Left forelimb (tissue), 1 donor: ENCODE data around the gene DCC.

Source experiments
- DNase-seq: peaks from one replicate; pipeline ENCODE4 v3.0.0-alpha.2; 2018; ENCODE audit warnings: low spot score

Gene DCC

GRCh38 chr18:53224128-53224778, 884.3 kb downstream of the DCC start:
- no peak for DNase-seq

DNA sequence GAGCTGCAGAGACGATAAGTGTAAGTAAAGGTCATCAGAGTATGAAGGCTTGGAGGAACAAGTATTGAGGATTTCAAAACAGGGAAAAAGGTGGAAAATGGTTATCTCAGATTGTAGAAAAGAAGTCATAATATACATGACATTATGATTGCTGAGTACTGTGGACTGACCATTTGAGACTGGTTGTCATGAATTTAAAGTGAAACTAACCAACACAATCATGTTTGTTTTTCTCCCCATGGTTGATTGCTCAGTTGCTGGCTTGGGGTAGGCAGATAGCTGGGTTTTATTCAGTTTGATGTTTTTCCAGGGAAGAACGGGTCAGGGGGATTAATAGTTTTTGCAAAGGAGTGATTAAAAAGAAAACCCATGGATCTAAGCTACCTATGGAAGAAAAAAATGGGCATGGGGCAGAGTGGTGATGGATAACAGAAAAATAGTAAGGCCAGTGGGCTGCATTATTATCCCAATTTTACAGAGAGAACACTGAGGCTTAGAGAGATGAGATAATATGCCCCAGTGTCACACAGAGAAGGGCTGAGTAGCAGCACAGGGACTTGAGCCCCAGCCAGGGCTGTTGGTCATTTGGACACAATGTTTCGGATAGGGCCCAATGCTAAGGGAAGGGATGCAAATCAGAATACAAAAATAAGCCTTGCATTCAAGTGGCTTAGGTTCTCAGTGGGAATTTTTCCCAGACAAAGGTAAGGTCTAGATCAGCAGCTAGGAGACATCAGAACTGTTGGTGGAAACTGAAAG, 885.7 kb downstream of the DCC start:
- no peak for DNase-seq

DNA sequence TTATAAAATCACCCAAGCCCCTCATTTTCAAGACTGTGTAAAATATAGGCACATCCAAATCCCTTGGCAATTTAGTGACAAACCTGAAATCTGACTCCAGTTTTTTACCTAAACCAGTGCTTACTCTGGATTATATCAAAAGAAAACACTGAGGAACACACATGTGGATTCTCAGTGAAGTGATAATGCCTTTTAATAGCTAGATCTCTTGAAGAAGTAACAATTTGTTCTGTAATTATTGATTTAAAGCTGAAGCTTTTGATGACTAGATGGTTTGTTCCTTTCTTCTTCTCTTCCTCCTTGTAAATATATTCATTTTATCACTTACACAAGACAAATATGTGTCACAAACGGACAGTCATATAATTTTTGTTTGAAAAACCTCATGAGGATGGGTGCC, 894.6 kb downstream of the DCC start:
- DNase-seq = no peak

- no peak for DNase-seq
Observed at GRCh38 chr18:53241161-53241560, 901.2 kb downstream of the DCC start.

- DNase-seq = no peak
Observed at GRCh38 chr18:53253789-53254188, 913.8 kb downstream of the DCC start.

DNA sequence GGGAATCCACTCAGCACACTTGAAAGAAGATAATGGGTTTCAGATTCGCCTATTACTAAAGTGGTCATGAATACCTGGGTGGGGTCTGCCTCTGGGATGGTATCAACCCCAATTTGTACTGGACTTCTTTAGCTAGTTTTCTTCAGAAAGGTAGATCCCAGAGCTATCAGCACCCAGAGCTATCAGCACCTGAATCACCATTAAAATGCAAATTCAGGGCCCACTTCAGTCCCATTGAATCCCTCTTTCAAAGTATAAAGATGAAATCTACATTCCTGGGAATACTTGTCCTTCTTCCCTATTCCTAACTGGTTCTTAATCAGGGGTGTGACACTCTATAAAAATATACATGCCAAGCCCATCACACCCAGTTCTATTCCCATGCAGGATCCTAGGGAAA, 914.3 kb downstream of the DCC start:
- no peak for DNase-seq

DNA sequence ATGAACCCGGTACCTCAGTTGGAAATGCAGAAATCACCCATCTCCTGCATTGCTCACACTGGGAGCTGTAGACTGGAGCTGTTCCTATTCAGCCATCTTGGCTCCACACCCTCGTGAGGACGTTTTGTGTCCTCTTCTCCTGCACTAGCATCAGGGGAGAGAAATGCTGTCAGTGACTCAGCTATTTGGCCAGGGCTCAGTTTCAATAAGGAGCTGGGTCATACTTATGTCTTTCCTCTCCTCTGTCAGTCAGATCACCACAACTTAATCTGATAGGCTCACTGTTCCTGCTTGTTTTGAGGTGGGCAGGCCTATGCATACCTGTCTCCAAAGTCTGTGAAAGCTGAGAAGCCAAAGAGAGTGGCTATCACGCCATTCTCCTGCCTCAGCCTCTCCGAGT, 921.2 kb downstream of the DCC start:
- no peak for DNase-seq

- no peak for DNase-seq
Observed at GRCh38 chr18:53266850-53267249, 926.9 kb downstream of the DCC start.

DNA sequence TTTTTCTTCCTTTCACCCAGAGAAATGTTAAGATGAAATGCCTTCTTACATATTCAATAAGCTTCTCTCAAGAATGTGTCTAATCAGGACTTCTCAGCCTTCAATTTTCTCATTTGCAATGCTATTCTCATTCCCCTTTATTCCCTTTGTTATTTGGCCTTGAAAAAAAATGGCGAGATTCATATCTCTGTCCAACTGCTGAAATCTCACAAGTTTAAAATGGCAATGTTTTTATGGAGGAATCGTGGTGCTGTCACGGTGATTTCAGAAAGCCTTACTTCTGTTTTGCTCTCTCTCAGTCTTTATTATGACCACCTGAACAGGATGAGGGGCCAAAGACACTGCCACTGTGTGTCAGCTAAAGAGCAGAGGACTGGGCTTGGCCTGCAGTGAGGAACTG, 928.5 kb downstream of the DCC start:
- DNase-seq = no peak

- no peak for DNase-seq
Observed at GRCh38 chr18:53281406-53281805, 941.4 kb downstream of the DCC start.

DNA sequence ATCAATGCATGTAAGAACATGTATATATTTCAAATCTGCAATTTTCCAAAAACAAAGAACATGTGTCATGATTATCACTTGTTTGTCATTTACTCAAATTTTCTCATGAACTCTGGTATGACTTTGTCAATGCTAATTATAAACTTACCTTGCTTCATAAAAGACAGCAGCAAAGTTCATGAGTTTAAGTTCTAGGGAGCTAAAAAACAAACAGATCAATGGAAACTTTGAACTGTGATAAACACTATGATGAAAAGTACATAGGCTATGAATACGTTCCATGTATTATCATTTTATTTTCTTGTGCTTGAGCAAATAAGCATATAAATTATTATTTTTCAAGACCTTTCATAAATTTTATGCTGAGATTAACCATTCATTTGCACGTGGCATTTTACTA, 943.7 kb downstream of the DCC start:
- DNase-seq = no peak

- DNase-seq = no peak
Observed at GRCh38 chr18:53305461-53305860, 965.5 kb downstream of the DCC start.

DNA sequence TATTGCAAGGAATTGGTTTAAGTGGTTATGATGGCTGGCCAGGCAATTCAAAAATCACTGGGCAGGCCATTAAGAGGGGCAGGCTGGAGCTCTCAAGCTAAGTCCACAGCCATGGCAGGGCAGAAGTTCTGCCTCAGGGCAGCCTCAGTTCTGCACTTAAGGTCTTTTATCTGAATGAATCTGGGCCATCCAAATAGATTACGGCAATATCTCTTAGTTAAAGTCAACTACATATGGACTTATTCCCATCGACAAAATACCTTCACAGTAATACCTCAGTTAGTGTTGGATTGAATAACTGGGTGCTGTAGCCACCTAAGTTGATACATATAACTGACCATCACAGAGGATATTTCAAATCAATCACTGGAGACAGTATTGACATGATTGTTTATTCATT, 979.6 kb downstream of the DCC start:
- no peak for DNase-seq

- DNase-seq = no peak
Observed at GRCh38 chr18:53322163-53322562, 982.2 kb downstream of the DCC start.

DNA sequence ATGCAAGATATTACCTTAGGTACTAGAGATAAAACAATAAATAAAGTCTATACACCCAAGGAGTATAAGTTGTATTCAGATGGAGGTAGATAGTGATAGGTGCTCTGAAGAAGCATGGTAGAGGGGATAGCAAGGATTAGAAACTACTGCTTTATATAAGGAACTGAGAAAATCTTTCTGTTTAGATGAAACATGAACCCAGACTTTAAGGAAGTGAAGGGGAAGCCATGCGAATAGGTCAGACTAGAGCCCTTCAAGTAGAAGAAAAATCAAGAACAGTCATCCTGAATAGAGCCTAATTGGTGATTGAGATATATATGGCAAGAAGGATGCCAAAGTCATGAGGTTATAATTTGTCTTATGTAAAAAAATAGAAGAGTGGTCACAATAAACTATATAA, 984.4 kb downstream of the DCC start:
- DNase-seq = no peak

GRCh38 chr18:53360501-53361443, 1020.8 kb downstream of the DCC start:
- DNase-seq = no peak

GRCh38 chr18:53375621-53376020, 1035.6 kb downstream of the DCC start:
- DNase-seq = no peak

GRCh38 chr18:53380063-53380639, 1040.2 kb downstream of the DCC start:
- no peak for DNase-seq

DNA sequence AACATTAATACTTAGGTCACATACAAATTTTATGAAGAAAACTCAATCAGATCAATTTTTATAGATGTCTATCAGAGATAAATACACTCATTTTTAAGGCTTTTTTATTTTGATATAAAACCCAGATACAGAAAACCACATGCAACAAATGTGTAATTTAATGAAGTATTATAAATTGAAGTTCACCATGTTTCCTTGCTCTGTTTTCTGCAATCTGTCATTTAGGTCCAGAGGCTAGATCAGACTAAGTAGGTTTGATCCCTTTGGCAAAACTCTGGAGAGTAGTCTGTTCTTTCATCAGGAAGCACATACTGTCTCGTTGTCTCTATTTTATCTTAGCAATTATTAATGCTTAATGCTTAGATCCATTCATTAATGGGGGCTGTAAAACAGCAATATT, 1042.9 kb downstream of the DCC start:
- no peak for DNase-seq

- no peak for DNase-seq
Observed at GRCh38 chr18:53385889-53386288, 1045.9 kb downstream of the DCC start.

DNA sequence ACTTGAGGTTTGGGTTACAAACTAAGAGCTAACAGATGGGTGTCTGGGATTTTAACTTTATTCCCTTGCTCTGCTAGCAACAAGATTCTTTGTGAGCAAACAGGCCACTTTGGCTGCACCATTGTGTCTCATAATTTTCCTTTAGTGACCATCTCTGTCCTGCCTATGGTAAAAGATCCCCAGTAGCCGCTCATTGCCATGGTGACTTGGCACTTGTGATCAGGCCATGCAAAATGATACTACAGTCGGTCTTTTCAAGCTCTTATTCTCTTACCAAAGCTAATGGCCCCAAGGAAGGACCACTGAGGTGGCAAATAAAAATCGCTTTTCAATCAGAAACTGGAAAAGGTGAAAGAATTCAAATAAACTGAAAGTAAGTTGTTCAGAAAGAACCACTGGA, 1047.6 kb downstream of the DCC start:
- DNase-seq = no peak

DNA sequence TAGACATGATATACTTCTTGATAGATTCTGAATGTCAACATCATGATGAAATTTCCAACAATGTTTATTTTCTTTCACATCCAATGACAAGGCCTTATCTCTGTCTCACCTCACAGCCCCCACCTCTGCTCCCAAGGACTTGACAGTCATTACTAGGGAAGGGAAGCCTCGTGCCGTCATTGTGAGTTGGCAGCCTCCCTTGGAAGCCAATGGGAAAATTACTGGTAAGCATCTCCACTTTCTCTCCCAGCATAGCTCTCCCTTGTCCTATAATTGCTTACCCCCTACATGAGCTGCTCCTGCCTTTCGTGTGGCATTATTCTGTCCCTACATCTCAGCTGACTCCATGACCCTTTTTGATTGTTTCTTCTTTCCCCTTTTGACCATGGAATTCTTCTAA, 1062.7 kb downstream of the DCC start:
- no peak for DNase-seq
